Left colon (tissue), 2 donors: ENCODE measurements around the gene NDUFC2. TPM values are rescaled to one million over a fixed set of nuclear protein-coding genes. Genes with fewer than 3 reads are reported as not detected.
"Not testable (repeated sequence)": the region's sequence is repeated elsewhere in the genome, so short reads cannot be mapped to it uniquely, and the experiment has no call there.

ENCODE experiments used
- ATAC-seq: fragments of 200-7000 bp; cut with Tn5 transposase; one replicate; pipeline ENCODE4 v1.9.1; 2020; ENCODE audit warnings: mild to moderate bottlenecking, moderate library complexity
- DNase-seq, 2 donors: peaks; one replicate each; pipeline ENCODE4 v3.0.0-alpha.2; 2020
- intact Hi-C, 2 donors: fragments of 100-400 bp; cut with DNase I in 1 of 2; cut with micrococcal nuclease in 1 of 2; formaldehyde crosslinking; loops; one replicate each; pipeline versions ENCODE4 v1.11.2 to v1.14.0; 2022; cut with DNase I, micrococcal nuclease
- total RNA-seq, 2 donors: library from RNA; stranded (reverse); fragmentation: NEBNext Ultra II Directional; extraction: Animal tissue kit (Norgen Biotek cat#: 25700); gene quantifications; one replicate each; pipeline ENCODE4 v1.2.1, GENCODE V29; 2021
- donor health status: DM: no; HTN: no; CAD: no.
- donor health status: DM: yes; HTN: yes; CAD: no.

Gene NDUFC2
- total RNA-seq, 2 donors from 2014 or later, result 208 to 225 TPM

DNA sequence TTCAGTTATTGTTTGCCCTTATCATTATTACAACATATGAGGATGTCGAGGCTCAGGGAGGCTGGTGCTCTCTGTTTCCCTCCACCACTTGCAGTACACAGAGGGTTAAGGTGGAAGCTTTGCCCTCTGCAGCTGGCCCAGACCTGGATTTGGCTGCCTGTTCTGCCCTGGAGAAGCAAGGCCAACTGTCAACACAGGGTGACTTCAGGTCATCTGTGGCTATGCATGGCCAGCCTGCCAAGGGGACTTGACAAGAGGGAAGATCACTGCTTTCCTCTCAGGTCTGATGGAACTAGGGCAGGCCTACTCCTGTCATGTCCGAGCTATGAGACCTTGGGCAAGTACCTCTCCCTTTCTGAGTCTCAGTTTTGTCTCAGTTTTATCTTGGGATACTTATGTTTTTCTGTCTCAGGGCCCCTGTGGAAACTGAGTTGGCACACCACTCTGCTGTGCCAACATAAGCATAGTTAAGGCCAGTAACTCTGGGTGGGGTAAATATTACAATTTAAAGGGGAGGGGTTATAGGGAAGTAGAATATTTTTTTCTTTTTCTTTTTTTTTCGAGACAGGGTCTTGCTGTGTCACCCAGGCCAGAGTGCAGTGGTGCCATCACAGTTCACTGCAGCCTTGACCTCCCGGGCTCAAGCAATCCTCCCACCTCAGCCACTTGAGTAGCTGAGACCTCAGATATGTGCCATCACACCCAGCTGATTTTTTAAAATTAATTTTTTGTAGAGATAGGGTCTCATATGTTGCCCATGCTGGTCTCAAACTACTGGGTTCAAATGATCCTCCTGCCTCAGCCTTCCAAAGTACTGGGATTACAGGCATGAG, 18.4 kb downstream of the NDUFC2 start:
- intact Hi-C loops, result no loop called here
- ATAC-seq (no peak), DNase-seq (no peak)

DNA sequence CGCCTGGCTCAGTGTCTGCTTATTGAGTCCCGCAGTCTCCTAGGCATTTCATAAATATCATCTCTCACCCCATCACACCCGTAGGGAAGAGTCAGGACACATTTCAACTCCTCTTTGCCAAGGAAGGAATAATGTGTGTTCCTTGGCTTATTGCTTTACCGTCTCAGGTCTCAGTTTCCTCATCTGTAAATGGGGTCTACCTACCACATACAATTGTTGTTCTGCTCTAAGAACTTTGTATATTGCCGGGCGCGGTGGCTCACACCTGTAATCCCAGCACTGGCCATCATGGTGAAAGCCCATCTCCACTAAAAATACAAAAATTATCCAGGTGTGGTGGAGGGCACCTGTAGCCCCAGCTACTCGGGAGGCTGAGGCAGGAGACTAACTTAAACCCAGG, 19.1 kb downstream of the NDUFC2 start:
- no peak for ATAC-seq
- intact Hi-C loops, result no loop called here
- DNase-seq, result no peak

DNA sequence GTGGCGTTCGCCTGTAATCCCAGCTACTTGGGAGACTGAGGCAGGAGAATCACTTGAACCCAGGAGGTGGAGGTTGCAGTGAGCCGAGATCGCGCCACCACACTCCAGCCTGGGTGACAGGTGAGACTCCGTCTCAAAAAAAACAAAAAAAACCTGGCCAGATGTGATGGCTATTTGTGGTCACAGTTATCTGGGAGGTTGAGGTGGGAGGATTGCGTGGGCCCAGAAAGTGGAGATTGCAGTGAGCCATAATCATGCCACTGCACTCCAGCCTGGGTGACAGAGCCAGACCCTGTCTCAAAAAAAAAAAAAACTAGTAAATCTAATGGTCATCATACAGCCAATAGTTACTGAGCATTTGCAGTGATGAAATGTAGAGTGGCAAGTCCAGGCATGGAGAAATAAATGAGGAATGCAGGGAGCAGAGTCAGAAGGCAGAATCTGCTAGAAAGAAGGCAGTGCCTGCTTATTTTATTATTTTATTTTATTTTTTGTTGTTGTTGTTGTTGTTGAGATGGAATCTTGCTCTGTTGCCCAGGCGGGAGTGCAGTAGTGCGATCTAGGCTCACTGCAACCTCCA, 19.8 kb downstream of the NDUFC2 start:
- ATAC-seq, intact Hi-C loops, DNase-seq: not testable (repeated sequence)

DNA sequence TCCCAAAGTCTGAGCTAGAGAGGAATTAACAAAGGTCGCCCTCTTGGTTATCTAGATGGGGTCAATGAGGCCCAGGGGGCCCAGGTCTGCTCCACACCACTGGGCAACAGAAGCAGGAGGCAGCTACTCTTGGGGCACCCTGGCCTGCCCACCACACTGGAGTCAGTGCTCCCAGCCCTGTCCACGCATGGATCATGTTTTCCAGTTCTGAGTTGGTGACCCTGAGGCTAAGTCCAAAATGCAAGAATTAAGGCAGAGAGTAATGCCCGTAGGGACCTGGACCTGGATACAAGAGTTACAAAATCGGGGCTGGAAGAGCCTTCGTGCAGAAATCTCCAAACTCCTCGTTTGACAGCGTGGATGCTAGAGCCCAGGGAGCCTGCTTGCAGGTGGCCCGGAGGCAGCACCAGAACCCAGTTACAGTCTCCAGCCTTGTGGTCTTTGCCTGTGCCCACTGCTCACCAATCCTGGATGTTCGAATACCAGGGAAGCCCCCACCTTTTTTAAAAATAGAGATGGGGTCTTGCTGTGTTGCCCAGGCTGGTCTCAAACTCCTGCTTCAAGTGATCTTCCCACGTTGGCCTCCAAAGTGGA, 22.1 kb downstream of the NDUFC2 start:
- intact Hi-C loops, result no loop called here
- ATAC-seq, result no peak

DNA sequence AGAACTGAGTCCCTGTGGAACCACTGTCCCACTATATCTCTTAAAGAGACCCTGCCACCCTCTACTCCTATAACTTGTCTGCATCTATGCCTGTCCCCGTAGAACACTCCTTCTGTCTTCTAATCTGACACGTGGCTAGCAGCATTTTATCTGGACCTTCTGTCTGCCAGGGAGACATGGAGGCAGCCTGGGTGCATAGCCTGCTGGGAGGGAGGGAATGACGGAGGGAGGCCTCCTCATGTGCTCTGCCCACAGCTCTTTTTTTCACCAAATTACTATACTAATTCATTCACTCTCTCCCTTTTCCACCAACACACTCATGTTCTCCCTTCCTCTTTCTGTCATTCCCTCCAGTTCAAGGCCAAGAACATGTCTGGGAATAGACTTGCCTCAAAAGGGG, 23.6 kb downstream of the NDUFC2 start:
- ATAC-seq (no peak), DNase-seq (no peak)
- intact Hi-C loops, result no loop called here

More for the DNA sequence above, 22.1 kb downstream of the NDUFC2 start:
- no peak for DNase-seq

DNA sequence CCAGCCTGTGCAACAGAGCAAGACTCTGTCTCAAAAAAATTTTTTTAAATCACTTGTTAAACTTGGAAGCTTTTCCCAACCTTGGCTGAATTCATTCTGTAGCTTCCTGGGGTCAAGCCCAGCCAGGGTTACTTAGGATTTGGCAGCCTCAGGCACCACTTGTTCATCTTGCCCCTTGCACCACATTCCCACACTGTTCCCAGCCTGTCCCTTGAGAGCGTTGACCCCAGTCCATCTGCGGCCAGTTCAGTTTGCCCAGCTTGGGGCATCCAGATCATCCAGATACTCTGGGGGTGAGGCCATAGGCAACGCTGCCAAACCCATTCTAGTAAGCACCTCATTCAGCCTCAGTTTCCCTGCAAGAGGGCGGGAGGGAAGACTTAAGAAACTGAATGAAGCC, 24.7 kb downstream of the NDUFC2 start:
- no peak for ATAC-seq
- no peak for DNase-seq
- intact Hi-C loops, result no loop called here

DNA sequence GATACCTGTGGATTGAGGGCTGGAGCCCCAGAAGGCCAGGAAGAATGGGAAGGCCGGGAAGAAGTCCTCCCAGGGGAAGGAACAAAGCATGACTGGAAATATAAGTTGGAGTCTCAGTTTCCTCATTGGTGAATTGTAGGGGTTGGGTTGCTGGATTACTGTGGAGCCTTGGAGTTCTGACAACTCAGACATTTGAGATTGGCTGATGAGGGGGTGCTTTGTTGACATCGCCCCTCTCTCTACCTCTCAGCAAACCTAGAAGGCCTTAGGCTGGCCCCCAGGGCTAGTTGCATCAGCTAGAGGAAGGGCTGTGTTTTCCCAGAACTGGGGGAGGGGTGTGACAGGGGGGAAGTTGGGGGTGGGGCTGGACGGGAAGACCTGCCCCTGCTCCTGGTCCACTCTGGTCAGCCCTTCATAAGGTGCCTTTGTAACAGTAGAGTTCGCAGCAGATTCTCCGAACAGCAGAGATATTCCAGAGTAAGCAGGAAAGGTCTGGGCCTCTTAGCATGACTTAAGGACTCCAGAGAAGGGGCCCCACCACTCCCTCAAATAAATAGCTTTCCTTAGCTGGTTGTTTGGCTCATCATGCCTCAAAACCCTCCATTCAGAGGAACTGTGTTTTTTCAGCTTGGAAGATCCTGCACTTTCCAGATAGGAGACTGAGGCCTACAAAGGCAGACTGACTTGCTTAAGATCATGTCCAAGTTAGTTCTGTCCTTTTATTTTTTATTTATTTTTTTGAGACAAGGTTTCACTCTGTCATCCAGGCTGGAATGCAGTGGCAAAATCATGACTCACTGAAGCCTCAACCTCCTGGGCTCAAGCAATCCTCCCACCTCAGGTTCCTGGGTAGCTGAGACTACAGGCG, 28.5 kb downstream of the NDUFC2 start:
- intact Hi-C loops, result no loop called here
- ATAC-seq, result no peak
- DNase-seq, result no peak

DNA sequence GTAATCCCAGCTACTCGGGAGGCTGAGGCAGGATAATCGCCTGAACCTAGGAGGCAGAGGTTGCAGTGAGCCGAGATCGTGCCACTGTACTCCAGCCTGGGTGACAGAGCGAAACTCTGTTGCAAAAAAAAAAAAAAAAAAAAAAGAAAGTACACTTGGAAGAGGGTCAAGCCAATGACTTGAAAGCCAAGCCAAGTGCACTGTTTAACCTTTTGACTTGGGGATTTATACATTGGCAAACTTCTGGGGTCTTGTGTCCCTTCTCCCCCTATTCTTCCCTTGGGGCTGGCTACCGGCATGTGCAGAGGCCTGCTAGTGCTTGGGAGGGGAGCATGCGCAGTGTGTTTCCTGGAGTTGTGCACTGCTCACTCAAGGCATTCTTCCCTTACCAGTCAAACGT, 30.3 kb downstream of the NDUFC2 start:
- ATAC-seq (no peak), DNase-seq (no peak)
- intact Hi-C loops, result no loop called here

DNA sequence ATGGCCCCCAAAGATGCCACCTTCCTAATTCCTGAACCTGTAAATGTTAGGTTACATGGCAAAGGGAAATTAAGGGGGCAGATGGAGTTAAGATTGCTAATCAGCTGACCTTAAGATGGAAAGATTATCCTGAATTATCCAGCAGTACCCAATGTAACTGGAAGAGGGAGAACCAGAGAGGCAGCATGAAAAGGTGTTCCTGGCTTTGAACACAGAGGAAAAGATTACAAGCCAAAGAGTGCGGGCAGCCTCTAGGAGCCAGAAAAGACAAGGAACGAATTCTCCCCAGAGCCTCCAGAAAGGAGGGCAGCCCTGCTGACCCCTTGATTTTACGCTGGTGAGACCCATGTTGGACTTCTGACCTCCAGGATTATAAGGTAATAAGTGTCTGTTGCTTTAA, 31.1 kb downstream of the NDUFC2 start:
- DNase-seq (no peak), ATAC-seq (no peak)
- intact Hi-C loops, result no loop called here

DNA sequence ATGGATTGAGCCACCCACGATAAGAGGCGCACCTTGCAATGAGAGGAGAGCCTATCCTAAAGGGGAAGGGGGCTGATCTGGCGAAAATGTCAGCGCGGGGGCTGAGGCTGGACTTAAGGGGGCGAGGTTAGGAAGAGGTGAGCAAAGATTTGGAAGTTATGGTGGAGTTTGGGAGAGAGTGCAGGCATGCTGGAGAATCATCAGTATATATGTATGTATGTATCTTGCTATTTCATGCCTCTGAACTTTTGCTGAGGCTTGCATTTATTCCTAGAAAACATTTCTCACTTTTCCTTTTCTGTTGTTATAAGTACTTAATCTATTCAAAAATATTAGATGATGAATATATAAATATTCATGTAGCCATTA, 33.2 kb downstream of the NDUFC2 start:
- intact Hi-C loops, result no loop called here
- ATAC-seq (no peak), DNase-seq (no peak)

DNA sequence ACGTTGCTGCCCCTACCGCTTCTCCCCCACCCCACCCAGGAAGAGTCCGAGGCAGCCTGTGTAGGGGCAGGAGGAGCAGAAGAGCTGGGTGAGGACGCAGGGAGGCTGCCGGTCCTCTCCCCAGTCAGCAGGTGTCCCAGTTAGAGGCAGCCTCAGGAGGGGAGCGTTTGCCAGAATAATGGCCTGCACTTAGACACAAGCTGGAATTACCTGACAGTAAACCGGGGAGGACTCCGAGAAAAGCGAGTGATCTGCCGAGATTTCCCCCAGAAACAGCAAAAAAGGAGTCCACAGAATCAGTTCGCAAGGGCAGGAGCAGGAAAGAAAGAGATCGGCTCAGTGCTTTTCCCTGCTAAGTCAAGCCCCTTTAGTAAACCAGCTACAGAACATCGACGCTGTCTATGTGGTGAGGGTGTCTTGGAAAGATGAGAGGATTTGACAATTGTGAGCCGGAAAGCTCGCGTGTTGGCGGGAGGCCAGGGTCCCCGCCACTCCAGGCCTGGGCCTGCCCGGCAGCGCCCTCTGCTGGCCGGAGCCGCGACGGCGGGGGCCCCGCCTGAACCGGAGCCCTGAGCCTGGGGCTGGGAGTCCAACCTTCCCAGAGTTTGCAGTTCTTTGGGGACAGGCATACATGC, 33.7 kb downstream of the NDUFC2 start:
- intact Hi-C loops, result no loop called here
- DNase-seq, result peak; percentile 61 to 88

DNA sequence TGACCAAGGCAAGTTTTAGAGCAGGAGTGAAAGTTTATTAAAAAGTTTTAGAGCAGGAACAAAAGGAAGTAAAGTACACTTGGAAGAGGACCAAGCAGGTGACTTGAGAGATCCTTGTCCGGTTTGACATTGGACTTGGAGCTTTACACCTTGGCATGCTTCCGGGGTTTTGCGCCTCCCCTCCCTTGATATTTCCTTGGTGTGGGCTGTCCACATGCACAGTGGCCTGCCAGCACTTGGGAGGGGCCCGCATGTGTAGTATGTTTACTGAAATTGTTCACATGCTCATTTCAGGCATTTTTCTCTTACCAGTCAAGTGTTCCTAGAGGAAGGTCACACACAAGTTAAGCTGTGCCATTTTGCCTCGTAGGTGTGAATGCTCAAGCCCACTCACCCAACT, 35.0 kb downstream of the NDUFC2 start:
- intact Hi-C loops, result no loop called here
- peak; percentile 81 to 86 for DNase-seq
- peak; percentile 83 for ATAC-seq

More for the DNA sequence above, 33.7 kb downstream of the NDUFC2 start:
- ATAC-seq, result peak; percentile 75

DNA sequence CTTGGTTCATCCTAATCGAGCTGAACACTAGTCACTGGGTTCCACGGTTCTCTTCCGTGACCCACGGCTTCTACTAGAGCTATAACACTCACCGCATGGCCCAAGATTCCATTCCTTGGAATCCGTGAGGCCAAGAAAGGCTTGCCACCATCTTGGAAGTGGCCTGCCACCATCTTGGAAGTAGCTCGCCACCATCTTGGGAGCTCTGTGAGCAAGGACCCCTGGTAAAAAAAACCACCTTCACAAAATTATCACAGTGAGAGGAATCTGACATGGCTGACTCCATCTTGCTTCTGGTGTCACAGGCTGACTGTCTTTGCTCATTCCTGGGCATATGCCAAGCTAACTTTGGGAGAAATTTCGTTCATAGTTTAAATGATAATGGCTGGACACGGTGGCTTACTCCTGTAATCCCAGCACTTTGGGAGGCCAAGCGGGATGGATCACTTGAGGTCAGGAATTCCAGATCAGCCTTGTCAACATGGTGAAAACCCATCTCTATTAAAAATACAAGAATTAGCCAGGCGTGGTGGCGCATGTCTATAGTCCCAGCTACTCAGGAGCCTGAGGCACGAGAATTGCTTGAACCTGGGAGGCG, 37.7 kb downstream of the NDUFC2 start:
- intact Hi-C loops, result no loop called here
- DNase-seq, result no peak
- ATAC-seq, result no peak

DNA sequence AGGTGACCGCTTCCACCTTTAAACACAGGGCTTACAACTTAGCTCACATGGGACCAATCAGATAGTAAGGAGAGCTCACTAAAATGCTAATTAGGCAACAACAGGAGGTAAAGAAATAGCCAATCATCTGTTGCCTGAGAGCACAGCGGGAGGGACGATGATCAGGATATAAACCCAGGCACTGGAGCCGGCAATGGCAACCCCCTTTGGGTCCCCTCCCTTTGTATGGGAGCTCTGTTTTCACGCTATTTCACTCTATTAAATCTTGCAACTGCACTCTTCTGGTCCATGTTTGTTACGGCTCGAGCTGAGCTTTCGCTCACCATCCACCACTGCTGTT, 38.3 kb downstream of the NDUFC2 start:
- DNase-seq, intact Hi-C loops, ATAC-seq: not testable (repeated sequence)

DNA sequence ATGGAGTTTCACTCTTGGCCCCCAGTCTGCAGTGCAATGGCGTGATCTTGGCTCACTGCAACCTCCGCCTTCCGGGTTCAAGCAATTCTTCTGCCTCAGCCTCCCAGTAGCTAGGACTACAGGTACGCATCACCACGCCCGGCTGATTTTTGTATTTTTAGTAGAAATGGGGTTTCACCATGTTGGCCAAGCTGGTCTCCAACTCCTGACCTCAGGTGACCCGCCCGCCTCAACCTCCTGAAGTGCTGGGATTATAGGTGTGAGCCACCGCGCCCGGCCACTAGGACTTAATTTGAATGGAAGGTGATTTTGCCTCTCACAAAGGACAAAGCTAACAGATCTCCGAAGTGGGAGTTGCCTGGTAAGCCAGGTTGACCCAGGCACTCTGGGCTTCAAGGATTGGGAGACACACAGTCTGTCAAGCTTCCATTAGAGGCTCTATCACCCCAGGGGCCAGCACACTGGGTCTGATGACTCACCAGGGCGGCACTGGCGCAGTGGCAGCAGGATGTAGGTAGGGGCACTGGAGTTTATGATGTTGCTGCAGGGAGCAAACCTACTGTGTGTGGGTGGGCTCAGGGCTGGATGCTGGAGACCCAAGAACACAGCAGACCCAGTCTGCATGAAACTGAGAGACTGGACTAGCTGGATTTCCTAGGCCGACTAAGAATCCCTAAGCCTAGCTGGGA, 38.8 kb downstream of the NDUFC2 start:
- ATAC-seq, result no peak
- DNase-seq, result no peak
- intact Hi-C loops, result no loop called here

DNA sequence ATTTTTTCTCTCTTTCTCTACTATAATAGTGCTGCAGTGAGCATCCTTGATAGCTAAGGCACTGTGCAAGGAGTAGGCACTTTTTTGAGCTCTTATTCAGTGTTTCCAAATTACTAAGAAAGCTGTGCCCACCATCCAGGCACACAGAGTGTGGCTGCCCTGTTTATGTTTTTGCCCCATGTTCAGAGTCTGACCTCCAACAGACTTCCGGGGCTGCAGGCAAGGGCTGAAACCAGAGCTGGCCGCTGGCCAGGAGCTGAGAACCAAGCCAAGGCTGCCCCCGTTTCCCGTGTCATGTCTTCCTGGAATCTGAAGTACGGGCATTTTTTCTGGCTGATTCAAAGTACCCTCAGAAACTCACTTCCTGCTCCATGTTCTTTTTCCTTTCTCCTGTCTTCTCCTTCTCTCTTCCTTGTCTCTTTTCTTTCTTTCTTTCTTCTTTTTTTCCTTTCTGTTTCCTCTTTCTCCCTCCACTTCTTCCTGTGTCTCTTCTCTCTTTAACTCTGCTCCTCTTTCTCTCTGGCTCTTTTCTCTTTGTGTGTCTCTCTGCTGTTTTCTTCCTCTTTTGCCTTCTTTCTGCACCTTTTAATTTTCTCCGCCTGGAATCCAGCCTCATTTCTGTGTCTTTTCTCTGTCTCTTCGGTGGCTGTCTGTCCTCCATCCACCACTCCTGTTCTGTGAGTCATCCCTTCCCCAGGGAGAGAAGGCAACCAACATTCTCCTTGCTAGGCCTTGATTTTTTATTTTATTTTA, 39.6 kb downstream of the NDUFC2 start:
- intact Hi-C loops, result no loop called here
- peak; percentile 41 for ATAC-seq
- DNase-seq, result peak; percentile 77 to 82

DNA sequence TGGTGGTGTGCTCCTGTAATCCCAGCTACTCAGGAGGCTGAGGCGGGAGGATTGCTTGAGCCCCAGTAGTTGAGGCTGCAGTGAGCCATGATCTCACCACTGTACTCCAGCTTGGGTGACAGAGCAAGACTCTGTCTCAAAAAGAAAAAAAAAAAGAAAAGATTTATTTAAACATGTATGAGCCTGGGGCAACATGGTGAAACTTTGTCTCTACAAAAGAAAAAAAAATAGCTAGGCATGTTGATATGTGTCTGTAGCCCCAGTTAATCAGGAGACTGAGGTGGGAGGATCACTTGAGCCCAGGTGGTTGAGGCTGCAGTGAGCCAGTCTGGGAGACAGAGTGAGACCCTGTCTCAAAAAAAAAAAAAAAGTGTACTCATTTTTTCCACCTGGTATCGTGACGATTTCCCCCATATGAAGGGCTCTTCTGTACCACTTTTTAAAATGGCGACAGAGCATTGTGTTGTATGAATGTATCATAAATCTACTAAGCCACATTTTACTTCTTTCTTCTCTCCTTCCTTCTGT, 40.2 kb downstream of the NDUFC2 start:
- intact Hi-C loops, result no loop called here

More for the DNA sequence above, 40.2 kb downstream of the NDUFC2 start:
- ATAC-seq, result no peak
- no peak for DNase-seq
